NCI-H2171 (cell line): ENCODE data around the gene SMIM5.
A peak's percentile ranks its signal among the peaks of the same experiment; 100 is the strongest.
"Not testable (repeated sequence)": the region's sequence is repeated elsewhere in the genome, so short reads cannot be mapped to it uniquely, and the experiment has no call there.

Experiments
- DNase-seq: peaks from one replicate; lab custom pipeline; 2025; lab: John Stamatoyannopoulos, UW

The SMIM5 gene

DNA sequence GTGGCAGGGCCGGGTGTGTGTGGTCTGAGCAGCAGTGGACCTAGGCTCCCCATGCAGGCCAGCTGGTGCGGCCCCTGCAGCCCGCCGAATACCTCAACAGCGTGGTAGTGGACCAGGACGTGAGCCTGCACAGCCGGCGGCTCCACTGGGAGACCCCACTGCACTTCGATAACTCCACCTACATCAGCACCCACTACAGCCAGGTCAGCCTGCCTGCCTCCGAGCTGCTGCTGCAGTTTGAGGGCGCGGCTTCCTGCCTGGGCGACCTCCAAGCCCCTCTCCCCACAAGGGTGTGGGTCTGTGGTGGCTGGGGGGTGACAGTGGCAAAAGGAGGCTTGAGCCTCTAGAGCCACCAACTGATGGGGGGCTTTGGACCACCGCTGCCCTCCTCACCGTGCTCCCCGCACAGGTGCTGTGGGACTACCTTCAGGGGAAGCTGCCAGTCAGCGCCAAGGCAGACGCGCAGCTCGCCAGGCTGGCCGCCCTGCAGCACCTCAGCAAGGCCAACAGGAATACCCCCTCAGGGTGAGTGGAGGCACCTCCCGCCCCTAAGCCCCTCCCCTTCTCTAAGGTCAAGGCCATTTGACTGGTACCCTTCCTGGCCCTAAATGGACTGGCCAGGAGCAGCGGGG lies 8.4 kb upstream of the SMIM5 start:
- no peak for DNase-seq

GRCh38 chr17:75625813-75626486 lies 7.3 kb upstream of the SMIM5 start:
- DNase-seq, result peak; percentile 45

DNA sequence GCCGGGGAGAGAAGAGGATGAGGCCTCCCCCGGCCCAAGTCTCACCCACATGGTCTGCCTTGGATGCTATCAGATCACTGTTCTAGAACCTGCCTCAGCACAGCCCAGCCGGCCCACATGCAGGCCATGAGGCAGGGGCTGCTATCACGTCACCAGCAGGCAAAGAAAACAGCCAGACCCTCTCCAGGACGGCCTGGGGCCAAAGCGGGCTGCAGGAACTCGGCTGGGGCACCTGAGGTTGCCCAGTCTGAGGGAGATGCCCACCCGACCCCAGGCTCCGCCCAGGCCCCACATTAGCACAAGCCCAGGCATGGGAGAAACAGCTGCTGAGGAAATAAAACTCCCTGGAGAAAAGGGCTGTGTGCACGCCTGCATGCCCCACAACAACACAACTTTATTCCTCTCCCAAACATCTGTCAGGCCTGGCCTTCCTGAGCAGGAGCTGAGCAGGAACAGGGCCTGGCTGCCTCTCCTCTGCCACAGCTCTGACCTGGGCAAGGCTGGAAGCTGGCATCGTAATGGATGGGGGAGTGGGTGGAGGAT lies 6.7 kb upstream of the SMIM5 start:
- DNase-seq, result peak; percentile 94

- DNase-seq, result peak; percentile 55
Observed at GRCh38 chr17:75627094-75627493, 6.1 kb upstream of the SMIM5 start.

GRCh38 chr17:75628425-75628824 lies 4.8 kb upstream of the SMIM5 start:
- no peak for DNase-seq

GRCh38 chr17:75629157-75629556 lies 4.1 kb upstream of the SMIM5 start:
- no peak for DNase-seq

DNA sequence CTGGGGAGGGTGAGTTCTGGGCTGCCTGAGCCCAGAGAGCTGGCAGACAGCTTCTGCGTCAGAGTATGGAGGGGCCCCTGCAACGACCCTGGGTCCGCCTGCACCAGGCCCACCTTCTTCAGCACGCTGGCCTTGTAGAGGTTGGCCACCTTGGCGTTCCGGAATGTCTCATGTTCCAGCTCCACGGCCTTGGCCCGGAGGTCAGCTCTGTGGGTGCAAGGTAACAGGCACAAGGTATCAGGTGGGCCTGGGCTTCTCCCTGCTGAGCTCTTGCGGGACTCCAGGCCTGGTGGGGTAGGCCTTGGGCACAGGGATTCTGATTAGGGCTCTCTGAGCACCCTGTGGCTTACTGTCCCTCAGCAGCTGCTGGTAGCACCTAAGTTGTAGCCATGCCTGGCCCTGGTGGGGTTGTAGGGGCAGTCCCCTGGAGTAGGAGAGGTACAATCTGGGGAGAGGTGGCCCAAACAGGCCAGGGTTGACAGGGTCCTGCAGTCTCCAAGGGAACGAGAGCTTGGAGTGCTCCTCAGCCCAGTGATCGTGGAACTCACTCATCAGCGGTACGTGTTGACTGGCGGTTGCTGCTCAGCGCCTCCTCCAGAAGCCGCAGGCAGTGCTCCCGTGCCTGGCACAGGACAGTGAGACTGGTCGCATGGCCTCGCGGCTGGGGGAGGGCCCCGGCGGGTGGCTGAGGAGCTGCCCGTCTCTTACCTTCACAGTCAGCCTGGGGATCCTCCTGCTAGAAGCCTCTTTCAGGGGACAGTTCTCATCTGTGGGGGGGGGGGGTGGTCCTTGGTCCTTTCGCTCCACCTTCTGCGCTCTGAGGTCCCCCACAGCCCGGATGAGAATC lies 2.9 kb upstream of the SMIM5 start:
- no peak for DNase-seq

- DNase-seq, result no peak
Observed at GRCh38 chr17:75631353-75631752, 1.9 kb upstream of the SMIM5 start.

DNA sequence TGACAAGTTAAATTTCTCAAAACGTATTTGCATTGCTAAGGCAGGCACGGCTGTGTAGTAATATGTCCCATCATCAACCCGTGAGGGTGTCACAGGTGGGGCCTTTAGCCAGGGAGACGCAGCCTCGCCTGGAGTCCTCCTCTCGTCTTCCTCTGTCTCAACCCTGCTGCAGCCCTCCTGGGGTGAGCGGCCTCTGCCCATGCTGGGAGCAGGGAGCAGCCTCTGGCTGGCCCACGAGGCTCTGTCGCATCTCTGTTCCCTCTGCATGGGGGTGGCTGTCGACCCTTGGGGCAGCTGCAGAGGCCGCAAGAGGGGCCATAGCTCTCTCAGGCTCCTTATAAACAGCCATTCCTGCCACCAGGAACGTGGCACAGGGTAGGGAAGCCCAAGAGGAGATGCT lies 806 bp upstream of the SMIM5 start:
- DNase-seq, result no peak

- DNase-seq, result peak; percentile 92
Observed at GRCh38 chr17:75633486-75634375, 497 bp downstream of the SMIM5 start.

- DNase-seq, result no peak
Observed at GRCh38 chr17:75634376-75634740, 1.1 kb downstream of the SMIM5 start.

- DNase-seq, result no peak
Observed at GRCh38 chr17:75634754-75635609, 1.7 kb downstream of the SMIM5 start.

DNA sequence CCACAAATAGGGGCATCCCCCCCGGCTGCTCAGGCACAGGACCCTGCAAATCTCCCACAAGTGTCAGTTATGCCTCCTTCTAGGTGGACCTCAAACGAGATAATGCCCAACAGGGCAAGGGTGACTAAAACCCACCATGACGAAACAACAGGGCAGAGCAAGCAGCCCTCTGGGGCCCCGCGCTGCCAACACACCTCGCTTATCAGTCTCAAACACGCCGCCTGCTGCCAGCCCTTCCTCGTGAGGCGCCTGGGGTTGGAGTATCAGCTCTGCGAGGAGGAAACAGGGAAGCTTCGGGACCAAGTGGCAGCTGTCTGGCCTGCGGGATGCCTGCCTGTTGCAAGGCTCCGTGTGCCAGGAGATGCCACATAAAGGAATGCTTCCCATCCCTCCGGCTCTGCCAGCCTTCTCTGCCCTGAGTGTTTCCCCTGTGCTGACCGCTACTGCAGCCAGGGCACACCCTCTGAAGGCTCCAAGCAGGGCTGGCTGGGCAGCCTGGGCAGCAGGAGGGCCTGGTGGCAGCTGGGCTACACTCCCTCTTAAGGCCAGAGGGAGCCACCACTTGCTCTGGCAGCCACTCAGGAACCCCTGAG lies 2.5 kb downstream of the SMIM5 start:
- DNase-seq, result peak; percentile 32

DNA sequence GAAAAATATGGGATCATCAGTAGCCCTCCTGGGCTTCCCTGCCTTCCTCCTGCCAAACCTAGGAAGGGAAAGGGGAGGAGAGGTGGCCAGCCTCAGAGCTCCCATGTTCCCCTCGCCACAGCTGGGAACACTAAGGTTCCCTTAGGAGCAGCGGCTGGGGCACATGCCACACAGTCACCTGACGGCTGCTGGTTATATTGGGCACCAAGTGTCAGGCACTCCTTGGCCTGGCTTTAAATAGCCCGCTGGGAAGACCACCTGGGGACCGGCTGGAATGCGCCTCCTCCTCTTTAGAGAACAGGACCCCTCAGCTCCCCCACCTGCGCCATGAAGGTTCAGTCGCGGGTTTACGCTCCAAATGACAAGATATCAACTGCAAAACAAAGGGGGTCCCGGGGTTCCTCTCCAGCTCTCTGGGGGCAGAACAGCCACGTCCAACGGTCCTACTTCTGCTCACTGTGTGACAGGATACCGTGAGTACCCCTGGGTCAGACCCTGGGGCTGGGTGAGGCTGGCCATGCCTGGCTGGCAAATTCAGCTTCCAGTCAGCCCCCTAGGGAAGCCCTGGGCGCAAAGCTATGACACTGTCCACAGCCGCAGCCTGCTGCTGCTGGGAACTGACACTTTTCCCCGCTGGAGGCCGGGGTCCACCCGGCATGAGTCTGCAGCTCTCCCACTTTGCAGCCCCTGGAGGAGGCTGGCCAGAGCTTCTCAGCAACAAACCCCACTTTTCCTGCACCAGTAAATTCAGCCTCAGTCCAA lies 3.3 kb downstream of the SMIM5 start:
- DNase-seq, result no peak

GRCh38 chr17:75637143-75637538 lies 3.9 kb downstream of the SMIM5 start:
- no peak for DNase-seq

DNA sequence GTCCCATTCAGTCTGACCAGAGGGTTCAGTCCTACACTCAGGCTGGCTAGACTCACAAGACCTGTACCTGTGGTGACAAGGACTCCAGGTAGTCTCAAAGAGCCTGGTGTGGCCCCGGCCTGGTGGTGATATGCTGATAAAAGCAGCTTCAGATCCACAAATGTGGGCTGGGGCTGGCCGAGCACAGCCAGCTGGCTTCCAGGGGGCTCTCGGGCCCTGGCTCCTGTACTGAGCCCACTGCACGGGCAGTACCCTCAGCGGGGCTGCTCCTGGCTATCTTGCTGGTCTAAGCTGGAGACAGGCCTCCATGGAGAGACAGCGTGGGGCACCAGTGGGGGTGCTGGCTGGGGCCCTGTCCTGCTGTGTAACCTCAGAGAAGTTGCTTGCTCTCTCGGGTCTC lies 4.3 kb downstream of the SMIM5 start:
- DNase-seq, result no peak

- DNase-seq, result not testable (repeated sequence)
Observed at GRCh38 chr17:75638039-75638438, 4.8 kb downstream of the SMIM5 start.

- no peak for DNase-seq
Observed at GRCh38 chr17:75638893-75639292, 5.7 kb downstream of the SMIM5 start.

DNA sequence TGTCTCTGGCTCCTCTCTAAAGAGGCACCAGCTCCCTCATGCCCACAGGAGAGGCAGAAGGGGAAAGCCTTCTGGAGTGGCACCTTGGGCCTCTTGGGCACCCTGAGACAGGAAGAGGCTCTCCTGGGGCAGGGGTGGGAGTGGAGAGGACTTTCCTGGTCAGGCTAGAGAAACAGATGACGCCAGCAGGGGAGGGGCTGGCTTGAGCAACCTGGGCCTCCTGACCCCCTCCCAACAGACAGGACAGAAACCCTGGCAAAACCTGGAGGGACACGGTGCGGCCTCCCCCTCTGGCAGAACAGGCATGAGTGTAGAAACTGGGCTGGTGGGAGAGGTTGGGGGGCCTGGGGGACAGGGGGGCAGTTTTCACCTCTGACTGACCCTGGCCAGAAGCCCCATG lies 6.1 kb downstream of the SMIM5 start:
- DNase-seq, result no peak
